DMS53 treated with DMSO at 0.1 percent for 48 hours (cell line): Measurements from ENCODE around the gene TP53I3.
A peak's percentile ranks its signal among the peaks of the same experiment; 100 is the strongest.
"Not testable (repeated sequence)": the region's sequence is repeated elsewhere in the genome, so short reads cannot be mapped to it uniquely, and the experiment has no call there.

ENCODE experiments used
- DNase-seq: peaks from one replicate; lab custom pipeline; 2025; ENCODE audit not compliant: unreplicated experiment; lab: John Stamatoyannopoulos, UW

The TP53I3 gene

GRCh38 chr2:24055750-24056149 lies 28.9 kb downstream of the TP53I3 start:
- DNase-seq: no peak

- no peak for DNase-seq
These were observed 30.1 kb downstream of the TP53I3 start for GRCh38 chr2:24054366-24055010.

GRCh38 chr2:24052951-24053350 lies 31.7 kb downstream of the TP53I3 start:
- DNase-seq: no peak

GRCh38 chr2:24051833-24052232 lies 32.8 kb downstream of the TP53I3 start:
- DNase-seq: no peak

GRCh38 chr2:24050041-24050979 lies 34.3 kb downstream of the TP53I3 start:
- DNase-seq: no peak

GRCh38 chr2:24049485-24050021 lies 35.1 kb downstream of the TP53I3 start, which contains the start of gene FKBP1B:
TSS of gene FKBP1B (plus strand) at chr2:24049741. CDS start at chr2:24049850, 109 bp downstream.
- peak; percentile 27 for DNase-seq

GRCh38 chr2:24048769-24049484 lies 35.7 kb downstream of the TP53I3 start:
- no peak for DNase-seq

- DNase-seq: no peak
These were observed 37.0 kb downstream of the TP53I3 start for GRCh38 chr2:24047703-24048033.

GRCh38 chr2:24046930-24047702 lies 37.5 kb downstream of the TP53I3 start, which contains the start of gene WDCP:
TSS of gene WDCP (minus strand) at chr2:24047391. CDS start at chr2:24039494, 7,897 bp downstream.
- DNase-seq: peak; percentile 96

GRCh38 chr2:24046599-24046929 lies 38.1 kb downstream of the TP53I3 start:
- DNase-seq: no peak

- DNase-seq: no peak
These were observed 38.8 kb downstream of the TP53I3 start for GRCh38 chr2:24045511-24046508.

GRCh38 chr2:24043133-24043532 lies 41.5 kb downstream of the TP53I3 start:
- DNase-seq: not testable (repeated sequence)

- no peak for DNase-seq
These were observed 44.1 kb downstream of the TP53I3 start for GRCh38 chr2:24040511-24040910.

GRCh38 chr2:24038786-24039499 lies 45.7 kb downstream of the TP53I3 start:
- DNase-seq: no peak
